Measurements from ENCODE around the gene NFATC1. TPM values are rescaled to one million over a fixed set of nuclear protein-coding genes. Genes with fewer than 3 reads are reported as not detected.

Gene NFATC1
- polyA plus RNA-seq, 1 donor from 2014 or later, result 0.37 TPM

GRCh38 chr18:79353267-79353666 is 42.5 kb upstream of the NFATC1 start:
- Histone ChIP-seq H3K9me3 (ENCODE audit: low read length) (no peaks in the 10 kb centered on the region), H3K36me3 (ENCODE audit: insufficient read depth, low read length) (no peaks in the 10 kb centered on the region), H3F3A (ENCODE audit: insufficient read depth, low read length, poor library complexity, severe bottlenecking) (no peaks in the 10 kb centered on the region), H2AFZ (ENCODE audit: low read depth, low read length) (no peak overlapping the region), H3K9me2 (ENCODE audit: insufficient read depth, low read length) (no peaks in the 10 kb centered on the region), H3K79me2 (replicated peaks; ENCODE audit: insufficient read depth, low read length) (no peaks in the 10 kb centered on the region), H3K27me3 (ENCODE audit: insufficient read depth, low read depth, low read length) (no peaks in the 10 kb centered on the region), H3K27ac (ENCODE audit: low read length) (no peak overlapping the region), H3K4me3 (ENCODE audit: low read length) (no peak overlapping the region), H4K20me1 (ENCODE audit: insufficient read depth) (no peaks in the 10 kb centered on the region), H3K4me2 (ENCODE audit: low read length) (no peak overlapping the region), H3K9ac (ENCODE audit: low read length) (no peak overlapping the region)
- TF ChIP-seq REST (IDR thresholded peaks at IDR 0.05; ENCODE audit: borderline replicate concordance), result no peak
- TF ChIP-seq CTCF (IDR thresholded peaks at IDR 0.05; ENCODE audit: poor library complexity, severe bottlenecking), result no peak
- TF ChIP-seq SMC3 (conservative IDR thresholded peaks at IDR 0.05; ENCODE audit: poor library complexity), result no peak
- TF ChIP-seq EZH2 (IDR thresholded peaks at IDR 0.05; ENCODE audit: borderline replicate concordance, insufficient read depth, low read length, poor library complexity, severe bottlenecking), result no peak
- no peak for TF ChIP-seq TAF1 (IDR thresholded peaks at IDR 0.05; ENCODE audit: low read depth)
- TF ChIP-seq POLR2AphosphoS5 (IDR thresholded peaks at IDR 0.05), result no peak
- TF ChIP-seq RAD21 (conservative IDR thresholded peaks at IDR 0.05), result no peak
- TF ChIP-seq EP300 (conservative IDR thresholded peaks at IDR 0.05; ENCODE audit: poor library complexity, severe bottlenecking), result no peak
- TF ChIP-seq MXI1 (conservative IDR thresholded peaks at IDR 0.05; ENCODE audit: poor library complexity, severe bottlenecking), result no peak

- Histone ChIP-seq H3K9ac (ENCODE audit: low read length) (no peak overlapping the region), H4K20me1 (ENCODE audit: insufficient read depth) (no peaks in the 10 kb centered on the region), H3K9me3 (ENCODE audit: low read length) (no peaks in the 10 kb centered on the region), H3K4me2 (ENCODE audit: low read length) (no peak overlapping the region), H2AFZ (ENCODE audit: low read depth, low read length) (no peak overlapping the region), H3K27ac (ENCODE audit: low read length) (no peak overlapping the region), H3F3A (ENCODE audit: insufficient read depth, low read length, poor library complexity, severe bottlenecking) (no peaks in the 10 kb centered on the region), H3K79me2 (replicated peaks; ENCODE audit: insufficient read depth, low read length) (no peaks in the 10 kb centered on the region), H3K4me3 (ENCODE audit: low read length) (no peak overlapping the region), H3K9me2 (ENCODE audit: insufficient read depth, low read length) (no peaks in the 10 kb centered on the region), H3K36me3 (ENCODE audit: insufficient read depth, low read length) (no peaks in the 10 kb centered on the region), H3K27me3 (ENCODE audit: insufficient read depth, low read depth, low read length) (no peaks in the 10 kb centered on the region)
- TF ChIP-seq CTCF (IDR thresholded peaks at IDR 0.05; ENCODE audit: poor library complexity, severe bottlenecking) (no peak), TAF1 (IDR thresholded peaks at IDR 0.05; ENCODE audit: low read depth) (no peak), REST (IDR thresholded peaks at IDR 0.05; ENCODE audit: borderline replicate concordance) (no peak), EZH2 (IDR thresholded peaks at IDR 0.05; ENCODE audit: borderline replicate concordance, insufficient read depth, low read length, poor library complexity, severe bottlenecking) (no peak), POLR2AphosphoS5 (IDR thresholded peaks at IDR 0.05) (no peak), RAD21 (conservative IDR thresholded peaks at IDR 0.05) (no peak), SMC3 (conservative IDR thresholded peaks at IDR 0.05; ENCODE audit: poor library complexity) (no peak), MXI1 (conservative IDR thresholded peaks at IDR 0.05; ENCODE audit: poor library complexity, severe bottlenecking) (no peak), EP300 (conservative IDR thresholded peaks at IDR 0.05; ENCODE audit: poor library complexity, severe bottlenecking) (no peak)
Observed at GRCh38 chr18:79354350-79354749, 41.4 kb upstream of the NFATC1 start.
